Keratinocyte (primary cell): ENCODE measurements around the gene ZNF74.
A peak's percentile ranks its signal among the peaks of the same experiment; 100 is the strongest.

Source experiments
- EZH2 ChIP-seq: IDR thresholded peaks from one replicate; pipeline ENCODE4 v1.6.1; 2012; ENCODE audit warnings: inconsistent platforms, mild to moderate bottlenecking, low read length, moderate library complexity
- TF ChIP-seq, protein P1 (sequence below), 3 experiments: IDR thresholded peaks in 1 of 3; conservative IDR thresholded peaks in 1 of 3; optimal IDR thresholded peaks in 1 of 3; 2 replicates in 2 of 3; 3 replicates in 1 of 3; pipeline versions ENCODE3 to v1.5.1; 2011; ENCODE audit warnings: low read length in 3 of 3, mild to moderate bottlenecking in 3 of 3, moderate library complexity in 2 of 3, control low read depth in 1 of 3, inconsistent platforms in 1 of 3; ENCODE audit not compliant: insufficient read depth in 2 of 3; ENCODE audit errors: extremely low read depth in 1 of 3

GRCh38 chr22:20430101-20430719 is 36.3 kb downstream of the ZNF74 start:
- peak; percentile 96 for TF ChIP-seq EZH2
- TF ChIP-seq, protein P1, sequence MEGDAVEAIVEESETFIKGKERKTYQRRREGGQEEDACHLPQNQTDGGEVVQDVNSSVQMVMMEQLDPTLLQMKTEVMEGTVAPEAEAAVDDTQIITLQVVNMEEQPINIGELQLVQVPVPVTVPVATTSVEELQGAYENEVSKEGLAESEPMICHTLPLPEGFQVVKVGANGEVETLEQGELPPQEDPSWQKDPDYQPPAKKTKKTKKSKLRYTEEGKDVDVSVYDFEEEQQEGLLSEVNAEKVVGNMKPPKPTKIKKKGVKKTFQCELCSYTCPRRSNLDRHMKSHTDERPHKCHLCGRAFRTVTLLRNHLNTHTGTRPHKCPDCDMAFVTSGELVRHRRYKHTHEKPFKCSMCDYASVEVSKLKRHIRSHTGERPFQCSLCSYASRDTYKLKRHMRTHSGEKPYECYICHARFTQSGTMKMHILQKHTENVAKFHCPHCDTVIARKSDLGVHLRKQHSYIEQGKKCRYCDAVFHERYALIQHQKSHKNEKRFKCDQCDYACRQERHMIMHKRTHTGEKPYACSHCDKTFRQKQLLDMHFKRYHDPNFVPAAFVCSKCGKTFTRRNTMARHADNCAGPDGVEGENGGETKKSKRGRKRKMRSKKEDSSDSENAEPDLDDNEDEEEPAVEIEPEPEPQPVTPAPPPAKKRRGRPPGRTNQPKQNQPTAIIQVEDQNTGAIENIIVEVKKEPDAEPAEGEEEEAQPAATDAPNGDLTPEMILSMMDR (optimal IDR thresholded peaks at IDR 0.05 in 1 of 3, IDR thresholded peaks at IDR 0.05 in 1 of 3, conservative IDR thresholded peaks at IDR 0.05 in 1 of 3; ENCODE audit: extremely low read depth in 1 of 3, insufficient read depth in 2 of 3, low read length in 3 of 3), result no peak
